Measurements from ENCODE around the gene LIPH.
"Not testable (repeated sequence)": the region's sequence is repeated elsewhere in the genome, so short reads cannot be mapped to it uniquely, and the experiment has no call there.

Gene LIPH

DNA sequence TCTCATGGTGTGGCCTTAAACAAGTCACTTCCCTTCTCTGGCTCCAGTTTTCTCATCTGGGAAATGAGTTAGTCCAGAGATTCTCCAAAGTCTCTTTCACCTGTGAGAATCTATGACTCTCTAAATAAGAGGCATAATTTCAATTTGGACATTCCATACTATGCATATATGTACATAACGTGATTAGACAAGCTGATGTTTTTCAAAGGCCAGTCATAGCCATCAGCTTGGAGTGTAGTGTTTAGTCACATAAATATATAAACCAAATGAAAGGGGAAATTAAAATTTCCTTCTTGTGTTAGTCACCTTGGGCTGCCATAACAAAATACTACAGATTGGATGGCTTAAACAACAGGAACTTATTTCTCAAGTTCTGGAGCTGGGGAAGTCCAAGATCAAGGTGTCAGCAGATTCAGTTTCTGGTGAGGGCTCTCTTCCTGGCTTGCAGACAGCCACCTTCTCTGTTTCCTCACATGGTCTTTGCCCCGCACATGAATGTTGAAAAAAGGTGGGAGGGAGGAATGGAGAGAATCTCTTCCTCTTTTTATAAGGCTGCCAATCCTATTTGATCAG, 72.9 kb downstream of the LIPH start:
- no peak for DNase-seq

GRCh38 chr3:185477316-185477715, 75.1 kb downstream of the LIPH start:
- DNase-seq = no peak

DNA sequence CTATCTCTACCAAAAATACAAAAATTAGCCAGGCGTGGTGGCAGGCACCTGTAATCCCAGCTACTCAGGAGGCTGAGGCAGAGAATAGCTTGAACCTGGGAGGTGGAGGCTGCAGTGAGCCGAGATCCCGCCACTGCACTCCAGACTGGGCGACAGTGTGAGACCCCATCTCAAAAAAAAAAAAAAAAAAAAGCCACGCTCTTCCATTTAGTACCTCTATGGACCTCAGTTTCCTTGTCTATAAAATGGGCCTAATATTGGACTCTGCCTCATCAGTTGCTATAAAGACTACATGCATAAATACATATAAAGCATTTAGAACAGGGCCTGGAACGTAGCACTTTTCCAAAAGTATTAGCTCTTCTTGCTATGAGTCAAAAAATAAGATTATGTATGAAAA, 77.5 kb downstream of the LIPH start:
- DNase-seq = not testable (repeated sequence)

GRCh38 chr3:185473290-185473815, 79.0 kb downstream of the LIPH start:
- DNase-seq = no peak

DNA sequence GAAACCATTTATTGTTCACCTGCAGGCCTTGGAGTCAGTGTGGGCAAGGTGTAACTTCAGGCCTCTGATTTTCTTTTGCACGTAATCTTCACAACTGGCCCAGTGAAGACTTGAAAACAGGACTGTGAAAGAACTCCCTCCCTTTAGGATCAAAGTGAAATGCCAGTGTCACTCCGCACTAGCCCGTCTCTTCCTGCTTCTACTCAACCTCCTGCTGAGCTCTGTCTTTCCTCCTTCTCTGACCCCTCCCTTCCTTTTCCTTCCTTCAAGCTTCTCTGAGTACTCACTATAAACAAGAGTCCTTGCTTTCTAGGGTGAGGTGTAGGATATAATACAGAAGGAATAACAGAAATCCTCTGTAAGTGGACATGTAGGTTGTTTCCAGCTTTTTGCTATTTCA, 82.1 kb downstream of the LIPH start:
- DNase-seq = peak; percentile 17

DNA sequence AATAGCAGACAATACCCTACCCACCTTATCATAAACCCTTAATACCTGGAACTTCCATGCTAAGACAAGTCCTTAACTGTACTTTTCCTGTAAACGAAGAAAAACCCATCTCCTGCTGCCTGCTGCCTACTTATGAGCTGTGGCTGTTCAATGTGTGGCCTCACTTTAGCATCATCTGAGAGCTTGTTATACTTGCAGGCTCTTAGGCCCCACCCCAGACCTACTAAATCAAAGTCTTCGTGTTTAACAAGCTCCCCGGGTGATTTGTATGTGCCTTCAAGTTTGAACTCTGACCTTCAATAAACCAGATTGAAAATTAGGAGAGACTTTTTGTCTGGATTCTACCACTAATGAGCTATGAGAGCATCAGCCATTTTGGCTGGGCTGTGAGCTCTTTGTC, 82.8 kb downstream of the LIPH start:
- peak; percentile 36 for DNase-seq

GRCh38 chr3:185466123-185466522, 86.3 kb downstream of the LIPH start:
- DNase-seq = not testable (repeated sequence)

- no peak for DNase-seq
These were observed 86.9 kb downstream of the LIPH start for GRCh38 chr3:185465471-185465870.

- DNase-seq = peak; percentile 20
These were observed 91.6 kb downstream of the LIPH start for GRCh38 chr3:185460719-185461350.

GRCh38 chr3:185460309-185460708, 92.1 kb downstream of the LIPH start:
- DNase-seq = no peak

DNA sequence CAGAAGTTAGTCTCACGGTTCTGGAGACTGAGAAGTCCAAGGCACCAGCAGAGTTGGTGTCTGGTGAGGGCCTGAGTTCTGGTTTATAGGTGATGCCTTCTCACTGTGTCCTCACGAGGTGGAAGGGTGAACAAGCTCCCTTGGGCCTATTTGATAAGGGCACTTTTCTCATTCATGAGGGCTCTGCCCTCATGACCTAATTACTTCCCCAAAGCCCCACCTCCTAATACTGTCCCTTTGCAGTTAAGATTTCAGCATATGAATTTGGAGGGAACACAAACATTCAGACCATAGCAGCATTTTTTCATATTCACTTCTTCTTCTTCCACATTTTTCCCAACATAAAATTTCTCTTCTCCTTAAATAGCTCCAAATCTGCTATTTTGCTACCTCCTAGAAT, 95.0 kb downstream of the LIPH start:
- no peak for DNase-seq

Measured in NCI-H69 (cell line).